ENCODE data around the gene RSPH1. TPM values are rescaled to one million over a fixed set of nuclear protein-coding genes. Genes with fewer than 3 reads are reported as not detected.

The RSPH1 gene
- polyA plus RNA-seq (2011; rRNA removed) (not detected in 2 replicates), polyA minus RNA-seq (2011; rRNA and poly(A)+ RNA removed) (not detected in 2 replicates)

- DNase-seq (ENCODE audit: low read depth, low spot score), result peak; percentile 88
- CTCF ChIA-PET, result no interaction called here
- Histone ChIP-seq H3K27me3 (ENCODE audit: control insufficient read depth, insufficient read depth, low read length) (no peaks in the 10 kb centered on the region), H3K4me3 (ENCODE audit: low read depth, low read length) (peak within 1 kb of the TSS; percentile 68), H3K9me3 (ENCODE audit: control insufficient read depth, insufficient read depth, low read length) (peaks cover 4% of the 10 kb centered on the region; the same call in 1 of the 2 replicates), H3K27ac (ENCODE audit: low read depth, low read length) (peak within 1 kb of the TSS; percentile 21)
- TF ChIP-seq CTCF (IDR thresholded peaks at IDR 0.05; ENCODE audit: low read depth, low read length), result no peak
- POLR2A ChIA-PET, result no interaction called here
Observed at GRCh38 chr21:42496120-42496838, at the start of gene RSPH1. RSPH1 (minus strand) TSS chr21:42496224; CDS start chr21:42496186, 38 bp downstream.

- Histone ChIP-seq H3K27ac (ENCODE audit: low read depth, low read length) (no peak overlapping the region), H3K4me3 (ENCODE audit: low read depth, low read length) (no peak overlapping the region), H3K27me3 (ENCODE audit: control insufficient read depth, insufficient read depth, low read length) (no peaks in the 10 kb centered on the region), H3K9me3 (ENCODE audit: control insufficient read depth, insufficient read depth, low read length) (no peaks in the 10 kb centered on the region; the same call in 1 of the 2 replicates)
- no peak for DNase-seq (ENCODE audit: low read depth, low spot score)
- ChIA-PET CTCF (no interaction called here), POLR2A (no interaction called here)
- no peak for TF ChIP-seq CTCF (IDR thresholded peaks at IDR 0.05; ENCODE audit: low read depth, low read length)
Observed at GRCh38 chr21:42545745-42546144, 49.7 kb upstream of the RSPH1 start.

DNA sequence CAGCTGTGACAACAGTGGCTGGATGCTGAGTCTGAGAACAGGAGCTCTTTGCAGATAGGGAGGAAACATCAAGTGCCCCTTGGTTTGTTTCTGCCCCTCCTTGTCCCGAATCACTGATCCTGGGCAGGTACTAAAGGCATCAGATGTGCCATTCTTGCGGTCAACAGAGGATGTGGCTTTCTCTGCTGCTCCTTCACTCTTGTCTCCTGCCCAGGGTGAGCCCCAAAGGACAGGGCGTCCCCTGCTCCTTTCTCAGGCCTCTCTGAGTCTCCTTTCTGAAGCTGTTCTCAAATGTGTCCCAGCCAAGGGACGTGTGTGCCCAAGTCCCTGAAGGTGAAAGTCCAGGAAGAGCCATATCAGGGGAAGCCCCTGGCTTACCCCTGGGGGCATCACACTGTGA lies 49.3 kb upstream of the RSPH1 start:
- DNase-seq (ENCODE audit: low read depth, low spot score), result no peak
- no peak overlapping the region for H3K4me3 ChIP-seq (ENCODE audit: low read depth, low read length)
- ChIA-PET CTCF (no interaction called here), POLR2A (no interaction called here)
- TF ChIP-seq CTCF (IDR thresholded peaks at IDR 0.05; ENCODE audit: low read depth, low read length), result no peak
- H3K27me3 ChIP-seq (ENCODE audit: control insufficient read depth, insufficient read depth, low read length), result no peaks in the 10 kb centered on the region
- H3K9me3 ChIP-seq (ENCODE audit: control insufficient read depth, insufficient read depth, low read length), result no peaks in the 10 kb centered on the region; the same call in 1 of the 2 replicates
- H3K27ac ChIP-seq (ENCODE audit: low read depth, low read length), result no peak overlapping the region

- DNase-seq (ENCODE audit: low read depth, low spot score), result no peak
- TF ChIP-seq CTCF (IDR thresholded peaks at IDR 0.05; ENCODE audit: low read depth, low read length), result no peak
- no peaks in the 10 kb centered on the region; the same call in 1 of the 2 replicates for H3K9me3 ChIP-seq (ENCODE audit: control insufficient read depth, insufficient read depth, low read length)
- H3K4me3 ChIP-seq (ENCODE audit: low read depth, low read length), result no peak overlapping the region
- no peaks in the 10 kb centered on the region for H3K27me3 ChIP-seq (ENCODE audit: control insufficient read depth, insufficient read depth, low read length)
- H3K27ac ChIP-seq (ENCODE audit: low read depth, low read length), result no peak overlapping the region
- CTCF ChIA-PET, result no interaction called here
- POLR2A ChIA-PET, result no interaction called here
Observed at GRCh38 chr21:42544544-42544943, 48.5 kb upstream of the RSPH1 start.

DNA sequence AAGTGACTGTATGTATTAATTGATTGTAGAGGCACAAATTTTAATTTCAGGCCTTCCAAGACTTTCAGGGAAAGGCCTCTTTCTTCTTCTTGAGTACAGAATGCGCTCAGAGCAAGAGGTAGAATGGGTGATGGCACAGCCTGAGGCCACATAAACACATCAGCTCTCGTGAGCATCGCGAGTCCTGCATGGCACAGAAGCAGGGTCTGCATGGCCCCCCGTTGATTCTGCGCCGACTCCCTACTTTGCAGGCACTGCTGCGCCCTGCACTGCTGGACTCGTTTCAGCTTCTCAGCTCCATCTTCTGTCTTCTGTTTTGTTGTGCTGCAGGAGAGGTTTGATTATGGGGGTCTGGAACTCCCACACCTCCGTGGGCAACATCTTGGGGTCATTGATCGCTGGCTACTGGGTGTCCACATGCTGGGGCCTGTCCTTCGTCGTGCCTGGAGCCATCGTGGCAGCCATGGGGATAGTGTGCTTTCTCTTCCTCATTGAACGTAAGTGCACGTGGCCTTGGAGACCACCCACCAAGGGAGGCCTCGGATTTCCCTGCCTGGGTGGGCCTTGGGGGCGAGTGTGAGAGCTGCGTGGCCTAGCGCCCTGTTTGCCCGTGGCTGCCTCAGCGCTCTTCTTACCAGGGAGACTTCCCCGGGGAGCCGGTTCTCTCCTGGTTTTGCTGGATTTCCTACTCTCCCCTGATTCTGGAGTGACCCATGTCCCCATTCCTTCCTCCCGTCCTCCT lies 47.3 kb upstream of the RSPH1 start:
- no peak for TF ChIP-seq CTCF (IDR thresholded peaks at IDR 0.05; ENCODE audit: low read depth, low read length)
- no peak for DNase-seq (ENCODE audit: low read depth, low spot score)
- CTCF ChIA-PET, result no interaction called here
- Histone ChIP-seq H3K4me3 (ENCODE audit: low read depth, low read length) (no peak overlapping the region), H3K9me3 (ENCODE audit: control insufficient read depth, insufficient read depth, low read length) (no peaks in the 10 kb centered on the region; the same call in 1 of the 2 replicates), H3K27me3 (ENCODE audit: control insufficient read depth, insufficient read depth, low read length) (peaks cover 1% of the 10 kb centered on the region), H3K27ac (ENCODE audit: low read depth, low read length) (no peak overlapping the region)
- POLR2A ChIA-PET, result no interaction called here
